Esophagus muscularis mucosa (tissue), 4 donors: Measurements from ENCODE around the gene GPA33. TPM values are rescaled to one million over a fixed set of nuclear protein-coding genes. Genes with fewer than 3 reads are reported as not detected.

ENCODE experiments used
- DNase-seq: peaks from one replicate; pipeline ENCODE4 v3.0.0-alpha.2; 2017; ENCODE audit errors: extremely low spot score
- H3K27ac ChIP-seq, 4 donors: fragments of 200-600 bp; sonication (generic); replicated peaks in 1 of 4; 1 replicate in 3 of 4; 2 replicates in 1 of 4; pipeline ENCODE4 v1.5.1; 2016 to 2019; ENCODE audit warnings: mild to moderate bottlenecking in 1 of 4
- H3K27me3 ChIP-seq, 4 donors: fragments of 200-600 bp; sonication (generic); one replicate each; pipeline versions ENCODE4 v1.5.1 to v1.6.0; 2016 to 2019
- H3K36me3 ChIP-seq, 4 donors: fragments of 200-600 bp; sonication (generic); one replicate each; pipeline ENCODE4 v1.5.1; 2016 to 2019
- H3K4me1 ChIP-seq, 4 donors: fragments of 200-600 bp; sonication (generic); one replicate each; pipeline ENCODE4 v1.5.1; 2016 to 2019
- H3K4me3 ChIP-seq, 4 donors: fragments of 200-600 bp; sonication (generic); 1 replicate in 2 of 4; 2 replicates in 2 of 4; pipeline ENCODE4 v1.5.1; 2016 to 2019; ENCODE audit warnings: mild to moderate bottlenecking in 4 of 4, moderate library complexity in 1 of 4
- H3K9me3 ChIP-seq, 4 donors: fragments of 200-600 bp; sonication (generic); 1 replicate in 3 of 4; 2 replicates in 1 of 4; pipeline ENCODE4 v1.5.1; 2016 to 2019
- CTCF ChIP-seq, 3 experiments: fragments of 200-600 bp in 2 of 3; fragments of 450-650 bp in 1 of 3; sonication (generic) in 2 of 3; IDR thresholded peaks; one replicate each; pipeline ENCODE4 v1.5.1; 2017 to 2019; ENCODE audit warnings: antibody characterized with exemption in 3 of 3, mild to moderate bottlenecking in 2 of 3, moderate library complexity in 1 of 3
- EP300 ChIP-seq: sonication (generic); formaldehyde crosslinking; IDR thresholded peaks from one replicate; pipeline ENCODE4 v1.6.1; 2017; ENCODE audit warnings: antibody characterized with exemption
- POLR2A ChIP-seq: fragments of 450-650 bp; IDR thresholded peaks from one replicate; pipeline ENCODE4 v1.6.1; 2017; ENCODE audit warnings: antibody characterized with exemption, moderate library complexity, mild to moderate bottlenecking, low read depth
- POLR2AphosphoS5 ChIP-seq, 2 donors: sonication (generic); formaldehyde crosslinking; IDR thresholded peaks; one replicate each; pipeline ENCODE4 v1.6.1; 2017; ENCODE audit warnings: antibody characterized with exemption in 2 of 2
- WGBS: methylation state at CpG from one replicate; pipeline ENCODE4 v1.1.5; 2018; 5-methylcytosine and 5-hydroxymethylcytosine counted together
- intact Hi-C: fragments of 100-400 bp; cut with DNase I; formaldehyde crosslinking; loops from one replicate; pipeline ENCODE4 v1.15.1; 2023
- total RNA-seq, 4 donors: library from RNA; depleted of rRNA; stranded (reverse); fragments of >200 nt; gene quantifications; one replicate each; pipeline versions ENCODE4 v1.1.0 to v1.2.1, GENCODE V29; 2016

Gene GPA33
- total RNA-seq, 4 donors from 2014 or later, result 0.57 TPM; not detected in 3

- Histone ChIP-seq H3K4me3 (no peak overlapping the region), H3K9me3 (no peaks in the 10 kb centered on the region), H3K27me3 (peaks cover 0 to 16% (median 4%) of the 10 kb centered on the region in 4 donors), H3K27ac (no peak overlapping the region), H3K4me1 (peaks cover 0 to 10% (median 7%) of the 10 kb centered on the region in 4 donors), H3K36me3 (peaks cover 0 to 5% (median 0%) of the 10 kb centered on the region in 4 donors)
- TF ChIP-seq EP300 (no peak), CTCF (IDR thresholded peaks at IDR 0.05) (no peak), POLR2A (no peak), POLR2AphosphoS5 (IDR thresholded peaks at IDR 0.05) (no peak)
- 49% methylated on average over 10 of the region's 10 CpGs for WGBS
- intact Hi-C loops, result loop anchor here (5.0 kb wide), 1 partner anchor 79 kb away; the partner anchor contains the start of gene ILDR2
- DNase-seq, result peak; percentile 17
These were observed 33.5 kb downstream of the GPA33 start for GRCh38 chr1:167056529-167057231.

- no peaks in the 10 kb centered on the region for H3K9me3 ChIP-seq
- H3K4me1 ChIP-seq, result peaks cover 0 to 10% (median 7%) of the 10 kb centered on the region in 4 donors
- TF ChIP-seq POLR2A (no peak), POLR2AphosphoS5 (IDR thresholded peaks at IDR 0.05) (no peak), CTCF (IDR thresholded peaks at IDR 0.05) (no peak), EP300 (no peak)
- H3K27ac ChIP-seq, result no peak overlapping the region
- peak; percentile 88 for DNase-seq
- intact Hi-C loops, result loop anchor here (5.0 kb wide), 1 partner anchor 78 kb away; the partner anchor contains the start of gene ILDR2
- H3K4me3 ChIP-seq, result no peak overlapping the region
- H3K27me3 ChIP-seq, result peaks cover 0 to 10% (median 3%) of the 10 kb centered on the region in 4 donors
- peaks cover 0 to 5% (median 0%) of the 10 kb centered on the region in 4 donors for H3K36me3 ChIP-seq
- 82% methylated on average over 14 of the region's 14 CpGs for WGBS
These were observed 35.1 kb downstream of the GPA33 start for GRCh38 chr1:167054946-167055630.

- no peak overlapping the region for H3K4me3 ChIP-seq
- intact Hi-C loops, result no loop called here
- no peaks in the 10 kb centered on the region for H3K9me3 ChIP-seq
- peaks cover 0 to 9% (median 7%) of the 10 kb centered on the region in 4 donors for H3K4me1 ChIP-seq
- DNase-seq, result no peak
- peaks cover 0 to 5% (median under 1%) of the 10 kb centered on the region in 4 donors for H3K27me3 ChIP-seq
- H3K27ac ChIP-seq, result no peak overlapping the region
- H3K36me3 ChIP-seq, result peaks cover 0 to 5% (median 0%) of the 10 kb centered on the region in 4 donors
- TF ChIP-seq EP300 (no peak), POLR2A (no peak), CTCF (IDR thresholded peaks at IDR 0.05) (no peak), POLR2AphosphoS5 (IDR thresholded peaks at IDR 0.05) (no peak)
- WGBS, result 67% methylated on average over 1 of the region's 3 CpGs
These were observed 35.6 kb downstream of the GPA33 start for GRCh38 chr1:167054531-167054930.

- Histone ChIP-seq H3K4me1 (no peaks in the 10 kb centered on the region), H3K27me3 (peaks cover 0 to 5% (median 0%) of the 10 kb centered on the region in 4 donors), H3K36me3 (peaks cover 0 to 5% (median 0%) of the 10 kb centered on the region in 4 donors), H3K27ac (no peak overlapping the region), H3K4me3 (no peak overlapping the region), H3K9me3 (no peaks in the 10 kb centered on the region)
- 82% methylated on average over 8 of the region's 8 CpGs for WGBS
- TF ChIP-seq CTCF (IDR thresholded peaks at IDR 0.05) (peak in 2 of 3 experiments; percentile 16 to 41), EP300 (no peak)
- DNase-seq, result peak; percentile 89
- intact Hi-C loops, result no loop called here
These were observed 37.8 kb downstream of the GPA33 start for GRCh38 chr1:167052389-167052788.
